Gastrocnemius medialis (tissue), 4 donors: ENCODE data around the gene TANGO2. TPM values are rescaled to one million over a fixed set of nuclear protein-coding genes. Genes with fewer than 3 reads are reported as not detected.

Experiments
- ATAC-seq, 2 donors: fragments of 150-250 bp; one replicate each; pipeline ENCODE4 v1.9.1; 2016
- DNase-seq, 2 donors: peaks; one replicate each; pipeline ENCODE4 v3.0.0-alpha.2; 2019
- H3K27ac ChIP-seq, 4 donors: fragments of 200-600 bp; sonication (generic); 1 replicate in 1 of 4; 2 replicates in 3 of 4; pipeline ENCODE4 v1.5.1; 2016 to 2018; ENCODE audit warnings: mild to moderate bottlenecking in 2 of 4, moderate library complexity in 1 of 4
- H3K27me3 ChIP-seq, 3 donors: fragments of 200-600 bp; sonication (generic) in 2 of 3; 1 replicate in 1 of 3; 2 replicates in 2 of 3; pipeline versions ENCODE4 v1.5.1 to v1.6.0; 2016 to 2019; ENCODE audit warnings: mild to moderate bottlenecking in 1 of 3, moderate library complexity in 1 of 3
- H3K36me3 ChIP-seq, 2 donors: fragments of 200-600 bp; sonication (generic) in 1 of 2; one replicate each; pipeline ENCODE4 v1.5.1; 2017 to 2018
- H3K4me1 ChIP-seq, 2 donors: fragments of 200-600 bp; sonication (generic) in 1 of 2; one replicate each; pipeline ENCODE4 v1.5.1; 2016 to 2017; ENCODE audit warnings: mild to moderate bottlenecking in 2 of 2
- H3K4me3 ChIP-seq, 4 donors: fragments of 200-600 bp; sonication (generic) in 3 of 4; 1 replicate in 1 of 4; 2 replicates in 3 of 4; pipeline ENCODE4 v1.5.1; 2016 to 2019; ENCODE audit warnings: mild to moderate bottlenecking in 2 of 4
- H3K9me3 ChIP-seq, 3 donors: fragments of 200-600 bp; sonication (generic) in 2 of 3; 1 replicate in 1 of 3; 2 replicates in 2 of 3; pipeline ENCODE4 v1.5.1; 2016 to 2019
- CTCF ChIP-seq, 5 experiments: fragments of 450-650 bp in 3 of 5; fragments of 200-600 bp in 2 of 5; sonication (generic) in 2 of 5; IDR thresholded peaks in 4 of 5; conservative IDR thresholded peaks in 1 of 5; 1 replicate in 4 of 5; 2 replicates in 1 of 5; pipeline ENCODE4 v1.5.1; 2016 to 2019; ENCODE audit warnings: antibody characterized with exemption in 5 of 5, mild to moderate bottlenecking in 3 of 5, moderate library complexity in 3 of 5
- POLR2A ChIP-seq, 2 donors: fragments of 450-650 bp; IDR thresholded peaks; one replicate each; pipeline ENCODE4 v1.6.1; 2017; ENCODE audit warnings: antibody characterized with exemption in 2 of 2, mild to moderate bottlenecking in 2 of 2, moderate library complexity in 2 of 2
- in situ Hi-C, 4 donors: fragments of 200-750 bp; cut with MboI; loops; one replicate each; pipeline versions ENCODE4 v1.15.0 to v1.8.0; 2017; ENCODE audit warnings: low sequenced_read_pairs in 4 of 4
- intact Hi-C: fragments of 100-400 bp; cut with DNase I; formaldehyde crosslinking; loops from one replicate; pipeline ENCODE4 v1.15.1; 2023; ENCODE audit warnings: low total_unique reads
- total RNA-seq, 4 donors: library from RNA; depleted of rRNA; stranded (reverse); fragments of >200 nt; gene quantifications; one replicate each; pipeline versions ENCODE4 v1.1.0 to v1.2.3, GENCODE V29; 2016

TANGO2 gene
- total RNA-seq, 4 donors from 2014 or later, result 43.0 to 115 (median 52.5) TPM

- no peak for TF ChIP-seq CTCF (IDR thresholded peaks at IDR 0.05 in 4 of 5, conservative IDR thresholded peaks at IDR 0.05 in 1 of 5)
- no peak for TF ChIP-seq POLR2A (IDR thresholded peaks at IDR 0.05)
- Histone ChIP-seq H3K4me3 (no peak overlapping the region), H3K36me3 (peaks cover 0 to 62% of the 10 kb centered on the region in 2 donors), H3K9me3 (no peaks in the 10 kb centered on the region), H3K4me1 (peaks cover 14 to 43% of the 10 kb centered on the region in 2 donors), H3K27me3 (no peaks in the 10 kb centered on the region), H3K27ac (no peak overlapping the region)
- no peak for DNase-seq
- intact Hi-C loops (no loop called here), in situ Hi-C loops (no loop called here)
- no peak for ATAC-seq
Observed at GRCh38 chr22:20108757-20109230, 87.9 kb downstream of the TANGO2 start.

GRCh38 chr22:20109411-20110358 lies 88.8 kb downstream of the TANGO2 start:
- Histone ChIP-seq H3K4me3 (no peak overlapping the region), H3K4me1 (peaks cover 14 to 40% of the 10 kb centered on the region in 2 donors), H3K9me3 (no peaks in the 10 kb centered on the region), H3K27me3 (no peaks in the 10 kb centered on the region), H3K27ac (no peak overlapping the region), H3K36me3 (peaks cover 0 to 64% of the 10 kb centered on the region in 2 donors)
- ATAC-seq (no peak), DNase-seq (no peak)
- TF ChIP-seq POLR2A (IDR thresholded peaks at IDR 0.05), result no peak
- TF ChIP-seq CTCF (IDR thresholded peaks at IDR 0.05 in 4 of 5, conservative IDR thresholded peaks at IDR 0.05 in 1 of 5), result no peak
- intact Hi-C loops (no loop called here), in situ Hi-C loops (no loop called here)

GRCh38 chr22:20110359-20110985 lies 89.6 kb downstream of the TANGO2 start:
- Histone ChIP-seq H3K4me3 (no peak overlapping the region), H3K36me3 (peaks cover 0 to 70% of the 10 kb centered on the region in 2 donors), H3K27me3 (no peaks in the 10 kb centered on the region), H3K9me3 (no peaks in the 10 kb centered on the region), H3K4me1 (peaks cover 17 to 38% of the 10 kb centered on the region in 2 donors), H3K27ac (peak overlapping the region in 3 of 4 donors; percentile 34 to 69 (median 59))
- DNase-seq (no peak), ATAC-seq (no peak)
- TF ChIP-seq CTCF (IDR thresholded peaks at IDR 0.05 in 4 of 5, conservative IDR thresholded peaks at IDR 0.05 in 1 of 5), result no peak
- no peak for TF ChIP-seq POLR2A (IDR thresholded peaks at IDR 0.05)
- intact Hi-C loops, result no loop called here
- in situ Hi-C loops, result no loop called here

- in situ Hi-C loops (no loop called here), intact Hi-C loops (no loop called here)
- peak in 1 of 2 donors; percentile 40 for ATAC-seq
- DNase-seq, result no peak
- Histone ChIP-seq H3K4me1 (peaks cover 20 to 38% of the 10 kb centered on the region in 2 donors), H3K9me3 (no peaks in the 10 kb centered on the region), H3K4me3 (no peak overlapping the region), H3K27ac (peak overlapping the region; percentile 33 to 69 (median 46)), H3K27me3 (no peaks in the 10 kb centered on the region), H3K36me3 (peaks cover 0 to 66% of the 10 kb centered on the region in 2 donors)
- TF ChIP-seq POLR2A (IDR thresholded peaks at IDR 0.05), result no peak
- TF ChIP-seq CTCF (IDR thresholded peaks at IDR 0.05 in 4 of 5, conservative IDR thresholded peaks at IDR 0.05 in 1 of 5), result peak in 4 of 5 experiments; percentile 6 to 29 (median 17)
Observed at GRCh38 chr22:20111045-20111688, 90.3 kb downstream of the TANGO2 start.
